ENCODE results near the gene ART3. TPM values are rescaled to one million over a fixed set of nuclear protein-coding genes. Genes with fewer than 3 reads are reported as not detected.

ART3 gene
- total RNA-seq (2021) (not detected in 2 replicates), Bru-seq, nascent RNA (percentile 9 among the genes with signal in this experiment), BruChase-seq, experiment 1, labeled RNA remaining after a 2-hour chase (percentile 2 among the genes with signal in this experiment), BruChase-seq, experiment 2, labeled RNA remaining after a 6-hour chase (percentile 3 among the genes with signal in this experiment)
- long read RNA-seq, partial matches to known transcripts: 0 of 1 reads
- long read RNA-seq, other reads (novel, unspliced or antisense): 1 of 1 reads

GRCh38 chr4:76074468-76074867 lies at the start of gene ART3:
Gene ART3 (plus strand): TSS chr4:76074709. CDS start chr4:76075890, 1,181 bp downstream.
- TF ChIP-seq CTCF (conservative IDR thresholded peaks at IDR 0.05; ENCODE audit: low read depth, low read length): no peak
- no peak for TF ChIP-seq EZH2 (IDR thresholded peaks at IDR 0.05; ENCODE audit: borderline replicate concordance, low read depth, low read length, poor library complexity, severe bottlenecking)
- intact Hi-C loops (cut with micrococcal nuclease; ENCODE audit: unreplicated experiment): no loop called here
- Histone ChIP-seq H3K9me3 (ENCODE audit: low read depth, low read length, poor library complexity, severe bottlenecking) (no peaks in the 10 kb centered on the region), H3K27ac (ENCODE audit: low read depth, low read length, poor library complexity, severe bottlenecking) (no peak within 1 kb of the TSS), H3K4me3 (ENCODE audit: low read depth, low read length, poor library complexity, severe bottlenecking) (no peak within 1 kb of the TSS), H3K4me1 (ENCODE audit: insufficient read depth, low read length, poor library complexity, severe bottlenecking) (no peaks in the 10 kb centered on the region), H3K27me3 (replicated peaks; ENCODE audit: insufficient read depth, low read depth, low read length, poor library complexity) (no peaks in the 10 kb centered on the region), H3K36me3 (ENCODE audit: insufficient read depth, low read length, poor library complexity, severe bottlenecking) (no peaks in the 10 kb centered on the region)
- POLR2A ChIA-PET (ENCODE audit: low non-redundant PET): no interaction called here
- BruUV-seq (replicated peaks): no TSS peak
- DNase-seq (ENCODE audit: low spot score): no peak
- CTCF ChIA-PET: interaction anchor here (0.5 kb wide), 1 partner anchor 12 kb away, joined by 3 read pairs; no protein-coding TSS in a partner anchor

GRCh38 chr4:76028350-76028765 lies 46.2 kb upstream of the ART3 start:
- peak; percentile 54 for DNase-seq (ENCODE audit: low spot score)
- Histone ChIP-seq H3K36me3 (ENCODE audit: insufficient read depth, low read length, poor library complexity, severe bottlenecking) (no peaks in the 10 kb centered on the region), H3K9me3 (ENCODE audit: low read depth, low read length, poor library complexity, severe bottlenecking) (no peaks in the 10 kb centered on the region), H3K27me3 (replicated peaks; ENCODE audit: insufficient read depth, low read depth, low read length, poor library complexity) (no peaks in the 10 kb centered on the region), H3K4me3 (ENCODE audit: low read depth, low read length, poor library complexity, severe bottlenecking) (peak overlapping the region; percentile 20), H3K27ac (ENCODE audit: low read depth, low read length, poor library complexity, severe bottlenecking) (peak overlapping the region; percentile 51), H3K4me1 (ENCODE audit: insufficient read depth, low read length, poor library complexity, severe bottlenecking) (no peaks in the 10 kb centered on the region)
- ChIA-PET POLR2A (ENCODE audit: low non-redundant PET) (no interaction called here), CTCF (no interaction called here)
- TF ChIP-seq EZH2 (IDR thresholded peaks at IDR 0.05; ENCODE audit: borderline replicate concordance, low read depth, low read length, poor library complexity, severe bottlenecking) (no peak), CTCF (conservative IDR thresholded peaks at IDR 0.05; ENCODE audit: low read depth, low read length) (no peak)
- intact Hi-C loops (cut with micrococcal nuclease; ENCODE audit: unreplicated experiment): no loop called here
- no TSS peak for BruUV-seq (replicated peaks)

- H3K27ac ChIP-seq (ENCODE audit: low read depth, low read length, poor library complexity, severe bottlenecking): no peak overlapping the region
- no peaks in the 10 kb centered on the region for H3K9me3 ChIP-seq (ENCODE audit: low read depth, low read length, poor library complexity, severe bottlenecking)
- H3K4me1 ChIP-seq (ENCODE audit: insufficient read depth, low read length, poor library complexity, severe bottlenecking): no peaks in the 10 kb centered on the region
- no peak for TF ChIP-seq CTCF (conservative IDR thresholded peaks at IDR 0.05; ENCODE audit: low read depth, low read length)
- TF ChIP-seq EZH2 (IDR thresholded peaks at IDR 0.05; ENCODE audit: borderline replicate concordance, low read depth, low read length, poor library complexity, severe bottlenecking): no peak
- ChIA-PET POLR2A (ENCODE audit: low non-redundant PET) (no interaction called here), CTCF (no interaction called here)
- no TSS peak for BruUV-seq (replicated peaks)
- no peaks in the 10 kb centered on the region for H3K36me3 ChIP-seq (ENCODE audit: insufficient read depth, low read length, poor library complexity, severe bottlenecking)
- H3K4me3 ChIP-seq (ENCODE audit: low read depth, low read length, poor library complexity, severe bottlenecking): no peak overlapping the region
- no peak for DNase-seq (ENCODE audit: low spot score)
- H3K27me3 ChIP-seq (replicated peaks; ENCODE audit: insufficient read depth, low read depth, low read length, poor library complexity): no peaks in the 10 kb centered on the region
- intact Hi-C loops (cut with micrococcal nuclease; ENCODE audit: unreplicated experiment): no loop called here
Observed at GRCh38 chr4:76029300-76029699, 45.2 kb upstream of the ART3 start.
